ENCODE data around the gene ZCCHC7.
A peak's percentile ranks its signal among the peaks of the same experiment; 100 is the strongest.

The ZCCHC7 gene

GRCh38 chr9:37128051-37128450 lies 7.7 kb downstream of the ZCCHC7 start:
- H3K4me3 ChIP-seq (ENCODE audit: low read depth, low read length) = no peak overlapping the region
- DNase-seq = no peak
- TF ChIP-seq CTCF (IDR thresholded peaks at IDR 0.05; ENCODE audit: low read depth, low read length, missing control alignments) = no peak
- in situ Hi-C loops (cut with HindIII; ENCODE audit: low pct_ligation_motif_present, low sequenced_read_pairs) = no loop called here
- no peak overlapping the region for H3K27ac ChIP-seq
- no peaks in the 10 kb centered on the region for H3K27me3 ChIP-seq (replicated peaks)
- peaks cover 16% of the 10 kb centered on the region for H3K36me3 ChIP-seq (replicated peaks)

GRCh38 chr9:37134166-37134565 lies 13.8 kb downstream of the ZCCHC7 start:
- DNase-seq = no peak

GRCh38 chr9:37141015-37141414 lies 20.6 kb downstream of the ZCCHC7 start:
- DNase-seq = no peak
- peaks cover 3% of the 10 kb centered on the region for H3K36me3 ChIP-seq (replicated peaks)
- no peak for TF ChIP-seq CTCF (IDR thresholded peaks at IDR 0.05; ENCODE audit: low read depth, low read length, missing control alignments)
- H3K27me3 ChIP-seq (replicated peaks) = no peaks in the 10 kb centered on the region
- H3K27ac ChIP-seq = no peak overlapping the region
- in situ Hi-C loops (cut with HindIII; ENCODE audit: low pct_ligation_motif_present, low sequenced_read_pairs) = no loop called here
- H3K4me3 ChIP-seq (ENCODE audit: low read depth, low read length) = no peak overlapping the region

More at GRCh38 chr9:37134166-37134565, 13.8 kb downstream of the ZCCHC7 start:
- Histone ChIP-seq H3K36me3 (replicated peaks) (peaks cover 3% of the 10 kb centered on the region), H3K27ac (no peak overlapping the region), H3K4me3 (ENCODE audit: low read depth, low read length) (no peak overlapping the region), H3K27me3 (replicated peaks) (no peaks in the 10 kb centered on the region)
- in situ Hi-C loops (cut with HindIII; ENCODE audit: low pct_ligation_motif_present, low sequenced_read_pairs) = no loop called here
- TF ChIP-seq CTCF (IDR thresholded peaks at IDR 0.05; ENCODE audit: low read depth, low read length, missing control alignments) = no peak

- in situ Hi-C loops (cut with HindIII; ENCODE audit: low pct_ligation_motif_present, low sequenced_read_pairs) = no loop called here
- Histone ChIP-seq H3K27ac (no peak overlapping the region), H3K4me3 (ENCODE audit: low read depth, low read length) (no peak overlapping the region), H3K36me3 (replicated peaks) (no peaks in the 10 kb centered on the region), H3K27me3 (replicated peaks) (no peaks in the 10 kb centered on the region)
- no peak for TF ChIP-seq CTCF (IDR thresholded peaks at IDR 0.05; ENCODE audit: low read depth, low read length, missing control alignments)
- peak; percentile 51 for DNase-seq
These were observed 24.4 kb downstream of the ZCCHC7 start for GRCh38 chr9:37144762-37145161.

GRCh38 chr9:37146410-37146809 lies 26.0 kb downstream of the ZCCHC7 start:
- no peak for TF ChIP-seq CTCF (IDR thresholded peaks at IDR 0.05; ENCODE audit: low read depth, low read length, missing control alignments)
- in situ Hi-C loops (cut with HindIII; ENCODE audit: low pct_ligation_motif_present, low sequenced_read_pairs) = no loop called here
- H3K27me3 ChIP-seq (replicated peaks) = no peaks in the 10 kb centered on the region
- no peaks in the 10 kb centered on the region for H3K36me3 ChIP-seq (replicated peaks)
- H3K27ac ChIP-seq = no peak overlapping the region
- no peak overlapping the region for H3K4me3 ChIP-seq (ENCODE audit: low read depth, low read length)
- DNase-seq = no peak

GRCh38 chr9:37148181-37148580 lies 27.8 kb downstream of the ZCCHC7 start:
- in situ Hi-C loops (cut with HindIII; ENCODE audit: low pct_ligation_motif_present, low sequenced_read_pairs) = no loop called here
- no peak for DNase-seq
- no peak for TF ChIP-seq CTCF (IDR thresholded peaks at IDR 0.05; ENCODE audit: low read depth, low read length, missing control alignments)
- Histone ChIP-seq H3K4me3 (ENCODE audit: low read depth, low read length) (no peak overlapping the region), H3K27me3 (replicated peaks) (no peaks in the 10 kb centered on the region), H3K36me3 (replicated peaks) (no peaks in the 10 kb centered on the region), H3K27ac (no peak overlapping the region)

Data from brain microvascular endothelial cell (primary cell).